Upper lobe of right lung (tissue), 1 donor: Measurements from ENCODE around the gene CCDC195. TPM values are rescaled to one million over a fixed set of nuclear protein-coding genes. Genes with fewer than 3 reads are reported as not detected.

ENCODE experiments used
- ATAC-seq: fragments of 200-7000 bp; cut with Tn5 transposase; one replicate; pipeline ENCODE4 v1.9.1; 2020; ENCODE audit warnings: mild to moderate bottlenecking, moderate library complexity
- DNase-seq: peaks from one replicate; pipeline ENCODE4 v3.0.0-alpha.2; 2020
- H3K27ac ChIP-seq: fragments of 200-600 bp; one replicate; pipeline ENCODE4 v1.8.0; 2022
- H3K27me3 ChIP-seq: fragments of 200-600 bp; one replicate; pipeline ENCODE4 v1.8.0; 2022; ENCODE audit warnings: mild to moderate bottlenecking
- H3K36me3 ChIP-seq: fragments of 200-600 bp; one replicate; pipeline ENCODE4 v1.8.0; 2022
- H3K4me1 ChIP-seq: fragments of 200-600 bp; one replicate; pipeline ENCODE4 v1.8.0; 2022
- H3K4me3 ChIP-seq: fragments of 200-600 bp; one replicate; pipeline ENCODE4 v1.8.0; 2022; ENCODE audit warnings: mild to moderate bottlenecking
- H3K9me3 ChIP-seq: fragments of 200-600 bp; one replicate; pipeline ENCODE4 v1.8.0; 2022
- CTCF ChIP-seq: fragments of 200-600 bp; IDR thresholded peaks from one replicate; pipeline ENCODE4 v1.8.0; 2022; ENCODE audit warnings: antibody characterized with exemption
- intact Hi-C: fragments of 100-400 bp; cut with DNase I; formaldehyde crosslinking; loops from one replicate; pipeline ENCODE4 v1.11.0; 2022
- long read RNA-seq: library from polyadenylated mRNA; unstranded; transcript quantifications from one replicate; pipeline ENCODE4 v2.0.0, GENCODE V29; 2021
- total RNA-seq: library from RNA; stranded (reverse); fragmentation: NEBNext Ultra II Directional; extraction: Animal tissue kit (Norgen Biotek cat#: 25700); gene quantifications from one replicate; pipeline ENCODE4 v1.2.1, GENCODE V29; 2021
- donor health status: DM: no; HTN: yes; CAD: no; lungs with severe emphysema.

The CCDC195 gene
- total RNA-seq: not detected
- long read RNA-seq: 0 reads

GRCh38 chr2:224716201-224716600, at the start of gene CCDC195:
Gene CCDC195, minus strand, starts transcription at chr2:224716365. Its CDS starts 0 bp downstream, at chr2:224716365.
- ATAC-seq: no peak
- no peaks in the 10 kb centered on the region for H3K36me3 ChIP-seq
- no peak within 1 kb of the TSS for H3K4me3 ChIP-seq
- no peaks in the 10 kb centered on the region for H3K4me1 ChIP-seq
- no peaks in the 10 kb centered on the region for H3K9me3 ChIP-seq
- TF ChIP-seq CTCF: no peak
- no peak within 1 kb of the TSS for H3K27ac ChIP-seq
- intact Hi-C loops: no loop called here
- no peaks in the 10 kb centered on the region for H3K27me3 ChIP-seq
- no peak for DNase-seq

- Histone ChIP-seq H3K27me3 (no peaks in the 10 kb centered on the region), H3K4me1 (no peaks in the 10 kb centered on the region), H3K27ac (no peak overlapping the region), H3K4me3 (no peak overlapping the region), H3K9me3 (no peaks in the 10 kb centered on the region), H3K36me3 (peaks cover 14% of the 10 kb centered on the region)
- no peak for DNase-seq
- intact Hi-C loops: no loop called here
- no peak for TF ChIP-seq CTCF
- no peak for ATAC-seq
Observed at GRCh38 chr2:224764565-224765236, 48.5 kb upstream of the CCDC195 start.

GRCh38 chr2:224757934-224758548, 41.9 kb upstream of the CCDC195 start:
- Histone ChIP-seq H3K27me3 (no peaks in the 10 kb centered on the region), H3K4me3 (no peak overlapping the region), H3K9me3 (peaks cover 6% of the 10 kb centered on the region), H3K4me1 (no peaks in the 10 kb centered on the region), H3K27ac (no peak overlapping the region), H3K36me3 (no peaks in the 10 kb centered on the region)
- intact Hi-C loops: no loop called here
- no peak for TF ChIP-seq CTCF
- no peak for ATAC-seq
- DNase-seq: no peak

- DNase-seq (no peak), ATAC-seq (no peak)
- Histone ChIP-seq H3K36me3 (no peaks in the 10 kb centered on the region), H3K9me3 (peaks cover 6% of the 10 kb centered on the region), H3K27me3 (no peaks in the 10 kb centered on the region), H3K4me3 (no peak overlapping the region), H3K27ac (no peak overlapping the region), H3K4me1 (no peaks in the 10 kb centered on the region)
- intact Hi-C loops: no loop called here
- no peak for TF ChIP-seq CTCF
Observed at GRCh38 chr2:224753743-224754540, 37.8 kb upstream of the CCDC195 start.

- Histone ChIP-seq H3K4me1 (no peaks in the 10 kb centered on the region), H3K9me3 (no peaks in the 10 kb centered on the region), H3K27ac (no peak overlapping the region), H3K4me3 (no peak overlapping the region), H3K27me3 (no peaks in the 10 kb centered on the region), H3K36me3 (no peaks in the 10 kb centered on the region)
- ATAC-seq (no peak), DNase-seq (no peak)
- intact Hi-C loops: no loop called here
- no peak for TF ChIP-seq CTCF
Observed at GRCh38 chr2:224751996-224752698, 36.0 kb upstream of the CCDC195 start.
